ENCODE measurements around the gene SLC29A2.

Gene SLC29A2

DNA sequence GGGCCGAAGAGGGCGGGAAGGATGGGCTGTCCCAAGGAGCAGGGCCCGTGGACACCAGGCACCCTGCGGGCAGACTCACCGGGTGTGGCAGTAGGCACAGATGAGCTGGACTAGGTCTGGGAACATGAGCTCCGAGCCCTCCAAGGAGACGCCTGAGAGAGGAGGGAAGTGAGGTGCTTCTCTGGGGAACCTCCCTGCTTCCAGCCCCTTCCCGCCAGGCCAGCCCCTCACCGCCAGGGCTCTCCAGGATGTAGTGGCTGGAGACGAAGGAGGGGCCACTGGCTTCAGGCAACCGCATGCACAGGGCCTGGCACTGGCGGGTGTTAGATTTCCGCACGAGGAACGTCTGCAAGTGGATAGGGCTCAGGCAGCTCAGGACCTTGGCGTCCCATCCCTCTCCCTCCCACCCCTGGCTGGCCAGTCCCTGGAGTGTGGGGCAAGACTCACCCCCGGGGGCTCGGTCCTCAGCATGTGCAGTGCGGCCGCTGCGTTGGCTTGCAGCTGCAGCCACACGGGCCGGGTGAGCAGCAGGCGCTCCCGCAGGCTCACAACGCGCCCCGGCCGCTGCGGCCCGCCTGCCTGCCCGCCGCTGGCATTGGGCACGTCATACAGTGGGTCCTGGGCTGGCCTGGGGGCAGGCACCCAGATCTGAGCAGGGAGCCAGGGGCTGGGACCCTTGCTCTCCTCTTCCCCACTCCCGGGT lies 35.9 kb downstream of the SLC29A2 start:
- no peak for TF ChIP-seq CSDC2 (CRISPR knock-in tag; IDR thresholded peaks at IDR 0.05)
- no peak for TF ChIP-seq TOX (CRISPR knock-in tag; IDR thresholded peaks at IDR 0.05; ENCODE audit: borderline replicate concordance)
- TF ChIP-seq ESRRG (CRISPR knock-in tag; IDR thresholded peaks at IDR 0.05), result no peak
- no peak for TF ChIP-seq RARB (CRISPR knock-in tag; IDR thresholded peaks at IDR 0.05)
- no peak for TF ChIP-seq PPARA (CRISPR knock-in tag; IDR thresholded peaks at IDR 0.05; ENCODE audit: borderline replicate concordance)
- TF ChIP-seq TCF4 (CRISPR knock-in tag; IDR thresholded peaks at IDR 0.05; ENCODE audit: borderline replicate concordance), result no peak
- TF ChIP-seq, protein P1, sequence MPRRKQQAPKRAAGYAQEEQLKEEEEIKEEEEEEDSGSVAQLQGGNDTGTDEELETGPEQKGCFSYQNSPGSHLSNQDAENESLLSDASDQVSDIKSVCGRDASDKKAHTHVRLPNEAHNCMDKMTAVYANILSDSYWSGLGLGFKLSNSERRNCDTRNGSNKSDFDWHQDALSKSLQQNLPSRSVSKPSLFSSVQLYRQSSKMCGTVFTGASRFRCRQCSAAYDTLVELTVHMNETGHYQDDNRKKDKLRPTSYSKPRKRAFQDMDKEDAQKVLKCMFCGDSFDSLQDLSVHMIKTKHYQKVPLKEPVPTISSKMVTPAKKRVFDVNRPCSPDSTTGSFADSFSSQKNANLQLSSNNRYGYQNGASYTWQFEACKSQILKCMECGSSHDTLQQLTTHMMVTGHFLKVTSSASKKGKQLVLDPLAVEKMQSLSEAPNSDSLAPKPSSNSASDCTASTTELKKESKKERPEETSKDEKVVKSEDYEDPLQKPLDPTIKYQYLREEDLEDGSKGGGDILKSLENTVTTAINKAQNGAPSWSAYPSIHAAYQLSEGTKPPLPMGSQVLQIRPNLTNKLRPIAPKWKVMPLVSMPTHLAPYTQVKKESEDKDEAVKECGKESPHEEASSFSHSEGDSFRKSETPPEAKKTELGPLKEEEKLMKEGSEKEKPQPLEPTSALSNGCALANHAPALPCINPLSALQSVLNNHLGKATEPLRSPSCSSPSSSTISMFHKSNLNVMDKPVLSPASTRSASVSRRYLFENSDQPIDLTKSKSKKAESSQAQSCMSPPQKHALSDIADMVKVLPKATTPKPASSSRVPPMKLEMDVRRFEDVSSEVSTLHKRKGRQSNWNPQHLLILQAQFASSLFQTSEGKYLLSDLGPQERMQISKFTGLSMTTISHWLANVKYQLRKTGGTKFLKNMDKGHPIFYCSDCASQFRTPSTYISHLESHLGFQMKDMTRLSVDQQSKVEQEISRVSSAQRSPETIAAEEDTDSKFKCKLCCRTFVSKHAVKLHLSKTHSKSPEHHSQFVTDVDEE (CRISPR knock-in tag; IDR thresholded peaks at IDR 0.05), result no peak
- no peak for TF ChIP-seq ZNF8 (CRISPR knock-in tag; IDR thresholded peaks at IDR 0.05)
- TF ChIP-seq, protein P2, sequence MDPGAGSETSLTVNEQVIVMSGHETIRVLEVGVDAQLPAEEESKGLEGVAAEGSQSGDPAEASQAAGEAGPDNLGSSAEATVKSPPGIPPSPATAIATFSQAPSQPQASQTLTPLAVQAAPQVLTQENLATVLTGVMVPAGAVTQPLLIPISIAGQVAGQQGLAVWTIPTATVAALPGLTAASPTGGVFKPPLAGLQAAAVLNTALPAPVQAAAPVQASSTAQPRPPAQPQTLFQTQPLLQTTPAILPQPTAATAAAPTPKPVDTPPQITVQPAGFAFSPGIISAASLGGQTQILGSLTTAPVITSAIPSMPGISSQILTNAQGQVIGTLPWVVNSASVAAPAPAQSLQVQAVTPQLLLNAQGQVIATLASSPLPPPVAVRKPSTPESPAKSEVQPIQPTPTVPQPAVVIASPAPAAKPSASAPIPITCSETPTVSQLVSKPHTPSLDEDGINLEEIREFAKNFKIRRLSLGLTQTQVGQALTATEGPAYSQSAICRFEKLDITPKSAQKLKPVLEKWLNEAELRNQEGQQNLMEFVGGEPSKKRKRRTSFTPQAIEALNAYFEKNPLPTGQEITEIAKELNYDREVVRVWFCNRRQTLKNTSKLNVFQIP (CRISPR knock-in tag; IDR thresholded peaks at IDR 0.05; ENCODE audit: borderline replicate concordance, low read depth), result no peak
- TF ChIP-seq GLIS3 (CRISPR knock-in tag; IDR thresholded peaks at IDR 0.05), result no peak
- TF ChIP-seq, protein P3, sequence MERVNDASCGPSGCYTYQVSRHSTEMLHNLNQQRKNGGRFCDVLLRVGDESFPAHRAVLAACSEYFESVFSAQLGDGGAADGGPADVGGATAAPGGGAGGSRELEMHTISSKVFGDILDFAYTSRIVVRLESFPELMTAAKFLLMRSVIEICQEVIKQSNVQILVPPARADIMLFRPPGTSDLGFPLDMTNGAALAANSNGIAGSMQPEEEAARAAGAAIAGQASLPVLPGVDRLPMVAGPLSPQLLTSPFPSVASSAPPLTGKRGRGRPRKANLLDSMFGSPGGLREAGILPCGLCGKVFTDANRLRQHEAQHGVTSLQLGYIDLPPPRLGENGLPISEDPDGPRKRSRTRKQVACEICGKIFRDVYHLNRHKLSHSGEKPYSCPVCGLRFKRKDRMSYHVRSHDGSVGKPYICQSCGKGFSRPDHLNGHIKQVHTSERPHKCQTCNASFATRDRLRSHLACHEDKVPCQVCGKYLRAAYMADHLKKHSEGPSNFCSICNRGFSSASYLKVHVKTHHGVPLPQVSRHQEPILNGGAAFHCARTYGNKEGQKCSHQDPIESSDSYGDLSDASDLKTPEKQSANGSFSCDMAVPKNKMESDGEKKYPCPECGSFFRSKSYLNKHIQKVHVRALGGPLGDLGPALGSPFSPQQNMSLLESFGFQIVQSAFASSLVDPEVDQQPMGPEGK (CRISPR knock-in tag; IDR thresholded peaks at IDR 0.05; ENCODE audit: borderline replicate concordance), result no peak
- TF ChIP-seq CSRNP3 (CRISPR knock-in tag; IDR thresholded peaks at IDR 0.05), result no peak
- no peak for TF ChIP-seq CREB5 (CRISPR knock-in tag; IDR thresholded peaks at IDR 0.05; ENCODE audit: low read depth)
- no peak for TF ChIP-seq ZC3H10 (CRISPR knock-in tag; IDR thresholded peaks at IDR 0.05)
- ATAC-seq, result peak; percentile 54

DNA sequence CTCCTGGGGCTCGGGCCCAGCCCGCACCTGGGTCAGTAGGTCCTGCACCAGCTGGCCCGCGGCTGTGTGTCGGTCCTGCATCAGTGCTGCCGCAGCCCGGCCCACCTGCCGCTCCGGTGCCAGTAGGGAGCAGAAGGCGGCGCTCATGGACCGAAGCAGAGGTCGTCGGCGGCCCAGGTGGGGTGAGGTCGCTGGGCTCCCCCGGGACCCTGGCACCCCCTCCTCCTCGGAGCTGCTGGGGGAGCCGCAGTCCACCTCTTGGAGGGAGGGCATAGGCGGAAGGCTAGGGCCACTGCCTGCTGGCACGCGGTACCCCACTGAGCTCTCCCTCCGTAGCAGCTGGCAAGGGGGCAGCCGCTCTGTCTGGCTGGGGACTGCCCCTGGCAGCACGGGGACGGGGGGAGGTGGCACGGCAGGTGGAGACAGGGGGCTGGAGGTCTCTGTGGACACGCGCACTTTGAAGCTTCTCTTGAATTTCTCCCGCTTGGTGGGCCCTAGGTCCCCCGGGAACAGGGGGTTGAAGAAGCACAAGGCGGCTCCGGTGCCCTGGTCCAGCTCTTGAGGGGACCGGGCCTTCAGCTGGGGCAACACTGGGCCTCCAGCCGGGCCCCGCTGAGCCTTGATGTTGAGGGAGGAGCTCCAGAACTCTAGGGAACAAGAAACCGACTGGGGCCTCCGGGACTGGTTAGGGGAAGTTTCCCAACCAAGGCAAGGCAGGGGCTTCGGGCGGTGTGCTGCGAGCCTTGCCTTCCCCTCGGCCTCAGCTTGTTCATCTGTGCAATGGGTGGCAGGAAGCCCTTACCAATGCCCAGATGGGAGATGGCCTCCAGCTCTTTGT lies 36.7 kb downstream of the SLC29A2 start:
- no peak for ATAC-seq
- TF ChIP-seq BACH2 (CRISPR knock-in tag; IDR thresholded peaks at IDR 0.05; ENCODE audit: borderline replicate concordance), result no peak
- no peak for TF ChIP-seq ARNTL (CRISPR knock-in tag; IDR thresholded peaks at IDR 0.05; ENCODE audit: borderline replicate concordance, low read depth)
- TF ChIP-seq ZNF70 (CRISPR knock-in tag; IDR thresholded peaks at IDR 0.05), result no peak
- no peak for TF ChIP-seq TOX (CRISPR knock-in tag; IDR thresholded peaks at IDR 0.05; ENCODE audit: borderline replicate concordance)
- TF ChIP-seq ESRRG (CRISPR knock-in tag; IDR thresholded peaks at IDR 0.05), result no peak
- no peak for TF ChIP-seq RARB (CRISPR knock-in tag; IDR thresholded peaks at IDR 0.05)
- TF ChIP-seq ZNF8 (CRISPR knock-in tag; IDR thresholded peaks at IDR 0.05), result no peak
- TF ChIP-seq CREB5 (CRISPR knock-in tag; IDR thresholded peaks at IDR 0.05; ENCODE audit: low read depth), result no peak
- TF ChIP-seq SNAI2 (CRISPR knock-in tag; IDR thresholded peaks at IDR 0.05), result no peak
- no peak for TF ChIP-seq GLIS3 (CRISPR knock-in tag; IDR thresholded peaks at IDR 0.05)
- TF ChIP-seq, protein P1 (CRISPR knock-in tag; IDR thresholded peaks at IDR 0.05), result no peak
- TF ChIP-seq, protein P2 (CRISPR knock-in tag; IDR thresholded peaks at IDR 0.05; ENCODE audit: borderline replicate concordance, low read depth), result no peak
- TF ChIP-seq, protein P3 (CRISPR knock-in tag; IDR thresholded peaks at IDR 0.05; ENCODE audit: borderline replicate concordance), result no peak
